HEK293T (cell line): ENCODE measurements around the gene TBC1D22A.

Experiments
- CTCF ChIA-PET: fragments of 350-600 bp; formaldehyde crosslinking; extraction: SDS; loops from one replicate; lab custom pipeline; 2021; ENCODE audit warnings: antibody characterized with exemption, inconsistent platforms; lab: Yijun Ruan, JAX
- POLR2A ChIA-PET: fragments of 350-600 bp; formaldehyde crosslinking; extraction: SDS; loops from one replicate; lab custom pipeline; 2020; ENCODE audit warnings: antibody characterized with exemption, inconsistent platforms; lab: Yijun Ruan, JAX
- DNase-seq: peaks from one replicate; pipeline ENCODE4 v3.0.0; 2012; ENCODE audit warnings: mixed read lengths; ENCODE audit errors: extremely low spot score
- ARNT ChIP-seq: fragments of 450-650 bp; IDR thresholded peaks from 2 replicates; pipeline ENCODE4 v1.6.1; 2017; ENCODE audit warnings: mild to moderate bottlenecking
- BHLHE40 ChIP-seq: fragments of 450-650 bp; IDR thresholded peaks from 2 replicates; pipeline ENCODE4 v1.6.1; 2016; ENCODE audit warnings: mild to moderate bottlenecking, moderate library complexity, borderline replicate concordance
- CTBP1 ChIP-seq: fragments of 450-650 bp; IDR thresholded peaks from 2 replicates; pipeline ENCODE4 v1.6.1; 2016; ENCODE audit warnings: borderline replicate concordance
- ELF4 ChIP-seq: fragments of 450-650 bp; IDR thresholded peaks from 2 replicates; pipeline ENCODE4 v1.6.1; 2017; ENCODE audit warnings: antibody characterized with exemption
- FOXA1 ChIP-seq: fragments of 450-650 bp; IDR thresholded peaks from 2 replicates; pipeline ENCODE4 v1.6.1; 2016; ENCODE audit warnings: mild to moderate bottlenecking
- FOXK2 ChIP-seq: fragments of 450-650 bp; IDR thresholded peaks from 2 replicates; pipeline ENCODE4 v1.6.1; 2016; ENCODE audit warnings: mild to moderate bottlenecking
- FOXM1 ChIP-seq: fragments of 450-650 bp; IDR thresholded peaks from 2 replicates; pipeline ENCODE4 v1.6.1; 2017; ENCODE audit warnings: mild to moderate bottlenecking, borderline replicate concordance
- HDGF ChIP-seq: fragments of 450-650 bp; IDR thresholded peaks from 2 replicates; pipeline ENCODE4 v1.6.1; 2017; ENCODE audit warnings: antibody characterized with exemption, borderline replicate concordance
- L3MBTL2 ChIP-seq: fragments of 450-650 bp; conservative IDR thresholded peaks from 2 replicates; pipeline ENCODE4 v1.6.1; 2016; ENCODE audit warnings: mild to moderate bottlenecking
- LEF1 ChIP-seq: fragments of 450-650 bp; IDR thresholded peaks from 2 replicates; pipeline ENCODE4 v1.6.1; 2017; ENCODE audit warnings: mild to moderate bottlenecking, borderline replicate concordance
- NFRKB ChIP-seq: fragments of 450-650 bp; IDR thresholded peaks from 2 replicates; pipeline ENCODE4 v1.6.1; 2016; ENCODE audit warnings: mild to moderate bottlenecking, moderate library complexity
- SP1 ChIP-seq: fragments of 450-650 bp; IDR thresholded peaks from 2 replicates; pipeline ENCODE4 v1.6.1; 2017
- SUZ12 ChIP-seq: fragments of 450-650 bp; IDR thresholded peaks from 2 replicates; pipeline ENCODE4 v1.6.1; 2016; ENCODE audit warnings: mild to moderate bottlenecking
- TARDBP ChIP-seq: fragments of 450-650 bp; IDR thresholded peaks from 2 replicates; pipeline ENCODE4 v1.6.1; 2016
- ZNF384 ChIP-seq: fragments of 450-650 bp; IDR thresholded peaks from 2 replicates; pipeline ENCODE4 v1.6.1; 2016
- TF ChIP-seq, protein P1 (sequence below): fragments of 450-650 bp; IDR thresholded peaks from 2 replicates; pipeline ENCODE4 v1.6.1; 2016

Gene TBC1D22A

DNA sequence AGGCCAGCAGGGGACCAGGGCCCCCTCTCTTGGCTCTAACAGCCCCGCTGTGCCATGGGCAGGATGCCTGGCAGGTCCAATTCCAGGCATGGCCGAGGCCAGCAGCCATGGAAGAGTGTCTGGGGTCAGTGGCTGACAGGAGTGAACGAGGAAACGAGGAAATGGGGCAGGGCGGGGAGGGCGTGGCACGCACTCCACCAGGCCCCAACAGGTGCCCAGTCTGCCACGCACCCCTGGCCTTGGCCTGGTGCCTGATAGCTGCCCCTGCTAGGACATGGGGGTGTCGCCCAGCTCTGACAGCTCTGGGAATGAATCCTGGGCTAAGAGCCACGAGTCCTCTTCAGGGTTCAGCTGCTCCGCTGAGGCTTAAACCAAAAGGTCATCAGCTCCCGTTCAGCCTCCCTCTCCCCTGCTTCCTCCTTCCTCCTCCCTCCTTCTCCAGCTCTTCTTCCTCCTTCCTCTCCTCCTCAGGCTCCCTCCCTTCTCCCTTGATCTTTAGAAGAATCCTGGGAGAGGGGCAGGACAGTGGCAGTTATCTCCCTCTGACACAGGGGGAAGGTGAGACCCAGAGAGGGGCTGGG is 11.5 kb upstream of the TBC1D22A start:
- ChIA-PET POLR2A (interaction anchor here (1.7 to 4.4 kb wide), 2 partner anchors 11 to 12 kb away, joined by 5 to 34 read pairs; partner anchors contain the start of gene TBC1D22A), CTCF (interaction anchor here (1.5 kb wide), 1 partner anchor 8 kb away, joined by 6 read pairs; no protein-coding TSS in a partner anchor)
- TF ChIP-seq FOXA1 (no peak), LEF1 (no peak), SP1 (no peak), BHLHE40 (no peak), SUZ12 (no peak), FOXM1 (no peak), ZNF384 (no peak), FOXK2 (no peak)
- TF ChIP-seq, protein P1, sequence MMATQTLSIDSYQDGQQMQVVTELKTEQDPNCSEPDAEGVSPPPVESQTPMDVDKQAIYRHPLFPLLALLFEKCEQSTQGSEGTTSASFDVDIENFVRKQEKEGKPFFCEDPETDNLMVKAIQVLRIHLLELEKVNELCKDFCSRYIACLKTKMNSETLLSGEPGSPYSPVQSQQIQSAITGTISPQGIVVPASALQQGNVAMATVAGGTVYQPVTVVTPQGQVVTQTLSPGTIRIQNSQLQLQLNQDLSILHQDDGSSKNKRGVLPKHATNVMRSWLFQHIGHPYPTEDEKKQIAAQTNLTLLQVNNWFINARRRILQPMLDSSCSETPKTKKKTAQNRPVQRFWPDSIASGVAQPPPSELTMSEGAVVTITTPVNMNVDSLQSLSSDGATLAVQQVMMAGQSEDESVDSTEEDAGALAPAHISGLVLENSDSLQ, result no peak
- no peak for DNase-seq

DNA sequence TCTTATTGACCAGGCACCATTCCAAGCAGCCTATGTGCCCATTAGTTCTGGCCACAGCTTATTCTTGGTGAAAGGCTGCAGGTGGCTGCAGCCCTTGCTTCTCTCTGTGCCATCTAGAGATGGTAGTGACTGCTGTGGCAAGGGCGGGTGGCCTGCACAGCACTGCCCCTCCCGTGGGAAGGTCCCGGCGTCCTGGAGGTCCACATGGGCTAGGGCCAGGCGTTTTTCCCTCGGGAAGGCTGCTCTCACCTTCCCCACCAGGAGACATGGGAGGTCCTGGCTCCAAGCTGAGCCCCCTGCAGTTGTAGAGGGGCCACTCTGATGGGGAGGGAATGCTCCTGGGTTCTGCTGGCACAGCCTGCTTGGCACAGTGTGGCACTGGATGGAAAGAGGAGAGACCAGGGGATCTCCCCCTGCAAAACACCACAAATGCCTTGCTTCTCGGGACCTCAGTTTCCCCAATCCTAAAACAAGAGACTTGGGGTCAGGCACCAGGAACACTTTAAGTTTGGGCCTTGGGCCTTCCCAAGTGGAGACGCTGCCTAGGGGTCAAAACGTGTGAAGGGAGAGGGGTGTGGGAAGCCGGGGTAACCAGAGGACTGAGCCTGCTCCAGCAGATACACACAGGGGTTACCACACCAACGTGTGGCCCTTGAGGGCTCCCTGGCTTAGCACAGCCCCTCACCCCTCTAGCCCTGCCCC is 10.0 kb upstream of the TBC1D22A start:
- POLR2A ChIA-PET, result interaction anchor here (4.4 kb wide), 1 partner anchor 10 kb away, joined by 34 read pairs; the partner anchor contains the start of gene TBC1D22A
- CTCF ChIA-PET, result no interaction called here
- DNase-seq, result no peak
- TF ChIP-seq SP1 (no peak), BHLHE40 (no peak), FOXK2 (no peak), HDGF (no peak), TARDBP (no peak), FOXA1 (no peak), L3MBTL2 (no peak), LEF1 (no peak)
- TF ChIP-seq, protein P1, result no peak

- ChIA-PET CTCF (no interaction called here), POLR2A (no interaction called here)
- no peak for TF ChIP-seq FOXM1
- TF ChIP-seq SP1, result no peak
- TF ChIP-seq ZNF384, result no peak
- TF ChIP-seq ELF4, result no peak
Observed at GRCh38 chr22:46752988-46753310, 9.5 kb upstream of the TBC1D22A start.

DNA sequence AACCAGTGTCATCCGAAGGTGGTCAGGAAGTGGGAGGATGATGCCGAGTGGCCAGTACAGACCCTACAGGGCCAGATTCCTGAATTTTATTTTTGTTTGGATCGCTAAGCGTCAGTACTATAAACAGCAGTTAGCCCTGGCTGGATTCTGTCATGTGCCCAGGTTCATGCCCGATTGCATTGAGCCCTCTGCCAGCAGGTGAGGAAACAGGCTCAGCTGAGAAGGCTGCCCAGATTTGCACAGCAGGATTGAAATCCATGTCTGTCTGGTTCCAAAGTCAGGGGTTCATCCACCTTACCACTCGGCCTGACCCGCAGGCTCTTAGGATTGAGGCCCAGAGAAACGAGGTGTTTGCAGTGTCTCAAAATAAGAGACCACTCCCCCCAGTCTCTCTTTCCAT is 9.1 kb upstream of the TBC1D22A start:
- TF ChIP-seq BHLHE40, result no peak
- no peak for TF ChIP-seq NFRKB
- TF ChIP-seq, protein P1, result no peak
- ChIA-PET CTCF (no interaction called here), POLR2A (no interaction called here)
- DNase-seq, result no peak

More at GRCh38 chr22:46752988-46753310, 9.5 kb upstream of the TBC1D22A start:
- DNase-seq, result no peak

- no peak for TF ChIP-seq NFRKB
- TF ChIP-seq L3MBTL2, result no peak
- TF ChIP-seq CTBP1, result no peak
- ChIA-PET CTCF (no interaction called here), POLR2A (no interaction called here)
- no peak for DNase-seq
Observed at GRCh38 chr22:46753761-46754109, 8.7 kb upstream of the TBC1D22A start.

- CTCF ChIA-PET, result no interaction called here
- POLR2A ChIA-PET, result no interaction called here
- no peak for TF ChIP-seq SP1
- TF ChIP-seq LEF1, result no peak
- TF ChIP-seq FOXA1, result no peak
- no peak for TF ChIP-seq FOXM1
- TF ChIP-seq BHLHE40, result no peak
- TF ChIP-seq L3MBTL2, result no peak
- no peak for DNase-seq
Observed at GRCh38 chr22:46754110-46754799, 8.2 kb upstream of the TBC1D22A start.

DNA sequence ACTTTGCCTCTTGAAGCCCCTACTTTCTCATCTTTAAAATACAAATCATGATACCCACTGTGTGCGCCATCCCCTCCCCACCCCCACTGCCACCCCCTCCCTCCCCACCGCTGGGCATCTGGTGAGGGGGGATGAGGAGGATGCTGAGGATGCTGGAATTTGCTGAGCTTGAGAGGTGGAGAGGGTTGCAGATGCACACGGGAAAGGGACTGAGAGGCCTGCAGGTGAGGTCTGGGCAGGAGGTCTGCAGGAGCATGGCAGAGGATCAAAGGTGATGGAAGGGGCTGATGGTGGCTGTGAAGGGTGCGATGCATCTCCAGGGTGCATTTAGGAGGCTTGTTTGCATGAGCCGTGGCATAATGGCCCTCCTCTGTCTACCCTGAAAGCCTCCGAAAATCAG is 7.6 kb upstream of the TBC1D22A start:
- CTCF ChIA-PET, result no interaction called here
- POLR2A ChIA-PET, result no interaction called here
- no peak for TF ChIP-seq FOXM1
- TF ChIP-seq, protein P1, result no peak
- TF ChIP-seq SP1, result no peak
- TF ChIP-seq ELF4, result no peak
- no peak for TF ChIP-seq CTBP1
- no peak for TF ChIP-seq LEF1
- no peak for TF ChIP-seq TARDBP
- no peak for TF ChIP-seq FOXK2
- no peak for TF ChIP-seq L3MBTL2
- no peak for TF ChIP-seq HDGF
- no peak for TF ChIP-seq NFRKB
- no peak for TF ChIP-seq ARNT
- no peak for TF ChIP-seq FOXA1
- no peak for TF ChIP-seq BHLHE40
- TF ChIP-seq ZNF384, result no peak
- no peak for DNase-seq
